GM12878 (cell line): ENCODE data around the gene GSTCD. TPM values are rescaled to one million over a fixed set of nuclear protein-coding genes. Genes with fewer than 3 reads are reported as not detected.

Experiments used
- ATAC-seq: fragments of 200-7000 bp; cut with Tn5 transposase; 3 replicates; pipeline ENCODE4 v1.9.1; 2020; ENCODE audit warnings: mild to moderate bottlenecking, moderate library complexity
- BruUV-seq: library from RNA; stranded (reverse); fragments of 400-500 nt; replicated peaks from 2 replicates; lab custom pipeline; 2021; lab: Mats Ljungman, UMichigan
- CTCF ChIA-PET: fragments of 300-600 bp; sonication (Branson Sonifier 250); formaldehyde crosslinking; extraction: SDS; loops from one replicate; lab custom pipeline; 2021; ENCODE audit warnings: inconsistent platforms; lab: Yijun Ruan, JAX
- POLR2A ChIA-PET: fragments of 350-600 bp; formaldehyde crosslinking; extraction: SDS; loops from one replicate; lab custom pipeline; 2021; ENCODE audit warnings: inconsistent platforms; lab: Charles Lee
- RAD21 ChIA-PET: fragments of 300-600 bp; sonication (Branson Sonifier 250); formaldehyde crosslinking; loops from one replicate; lab custom pipeline; 2023; ENCODE audit warnings: antibody characterized with exemption; ENCODE audit not compliant: unreplicated experiment; lab: Charles Lee
- SMC1A ChIA-PET: fragments of 300-600 bp; sonication (Branson Sonifier 250); formaldehyde crosslinking; loops from one replicate; lab custom pipeline; 2023; ENCODE audit not compliant: unreplicated experiment, uncharacterized antibody; lab: Charles Lee
- DNase-seq: peaks from one replicate; pipeline ENCODE4 v3.0.0-alpha.2; 2011; ENCODE audit warnings: low read depth, low spot score
- FAIRE-seq: peaks from 3 replicates; lab custom pipeline; 2011; peaks lifted over from hg19 to GRCh38; lab: Jason Lieb, UNC
- H2AFZ ChIP-seq: 2 replicates; pipeline ENCODE4 v1.6.0; 2011; ENCODE audit warnings: low read depth, low read length, control low read depth; ENCODE audit not compliant: control insufficient read depth
- H3K27ac ChIP-seq: 2 replicates; pipeline ENCODE4 v1.5.1; 2011; ENCODE audit warnings: control low read depth; ENCODE audit not compliant: control insufficient read depth, insufficient read depth
- H3K27me3 ChIP-seq, 2 experiments: replicated peaks in 1 of 2; 2 replicates each; pipeline versions ENCODE4 v1.6.0 to v1.6.1; 2011; ENCODE audit warnings: low read length in 1 of 2; ENCODE audit not compliant: control insufficient read depth in 2 of 2, insufficient read depth in 2 of 2
- H3K36me3 ChIP-seq, 2 experiments: 2 replicates each; pipeline ENCODE4 v1.5.1; 2011; ENCODE audit warnings: low read length in 1 of 2; ENCODE audit not compliant: control insufficient read depth in 2 of 2, insufficient read depth in 2 of 2
- H3K4me1 ChIP-seq: 2 replicates; pipeline ENCODE4 v1.6.1; 2011; ENCODE audit warnings: mild to moderate bottlenecking, low read length, moderate library complexity, mixed read lengths; ENCODE audit not compliant: control insufficient read depth, insufficient read depth
- H3K4me2 ChIP-seq: 2 replicates; pipeline ENCODE4 v1.6.0; 2011; ENCODE audit warnings: control low read depth; ENCODE audit not compliant: control insufficient read depth, insufficient read depth
- H3K4me3 ChIP-seq: fragments of 200-600 bp; sonication (generic); 2 replicates; pipeline ENCODE4 v1.5.1; 2016
- H3K79me2 ChIP-seq: 2 replicates; pipeline ENCODE4 v1.6.0; 2011; ENCODE audit warnings: low read length; ENCODE audit not compliant: control insufficient read depth, insufficient read depth
- H3K9ac ChIP-seq: 2 replicates; pipeline ENCODE4 v1.8.0; 2011; ENCODE audit warnings: low read length, control low read depth, mixed read lengths; ENCODE audit not compliant: control insufficient read depth, insufficient read depth
- H3K9me3 ChIP-seq: replicated peaks from 3 replicates; pipeline ENCODE4 v1.5.1; 2011; ENCODE audit warnings: mild to moderate bottlenecking, low read length; ENCODE audit not compliant: control insufficient read depth, insufficient read depth
- H4K20me1 ChIP-seq: 2 replicates; pipeline ENCODE4 v1.6.0; 2011; ENCODE audit not compliant: control insufficient read depth, insufficient read depth
- ASH2L ChIP-seq: fragments of 300-600, 200-600 bp; sonication (generic); IDR thresholded peaks from 2 replicates; pipeline ENCODE4 v1.6.1; 2017; ENCODE audit warnings: low read depth, mild to moderate bottlenecking, borderline replicate concordance
- BHLHE40 ChIP-seq, 2 experiments: fragments of 450-650 bp in 1 of 2; IDR thresholded peaks; 2 replicates each; pipeline ENCODE4 v1.6.1; 2011 to 2017; ENCODE audit warnings: low read depth in 2 of 2, borderline replicate concordance in 1 of 2, improper control_type of control experiment in 1 of 2, low read length in 1 of 2, mild to moderate bottlenecking in 1 of 2
- CHD2 ChIP-seq: IDR thresholded peaks from 2 replicates; pipeline ENCODE4 v1.6.1; 2011; ENCODE audit warnings: low read depth, low read length, improper control_type of control experiment, borderline replicate concordance
- CHD4 ChIP-seq: fragments of 200-600 bp; sonication (generic); IDR thresholded peaks from 2 replicates; pipeline ENCODE4 v1.6.1; 2016; ENCODE audit warnings: mild to moderate bottlenecking
- DPF2 ChIP-seq: fragments of 450-650 bp; IDR thresholded peaks from 2 replicates; pipeline ENCODE4 v1.6.1; 2017; ENCODE audit warnings: mild to moderate bottlenecking
- ETV6 ChIP-seq, 2 experiments: fragments of 450-650 bp in 1 of 2; IDR thresholded peaks in 1 of 2; conservative IDR thresholded peaks in 1 of 2; 2 replicates each; pipeline ENCODE4 v1.6.1; 2014; ENCODE audit warnings: antibody characterized with exemption in 1 of 2, borderline replicate concordance in 1 of 2, low read depth in 1 of 2, mild to moderate bottlenecking in 1 of 2, moderate library complexity in 1 of 2
- JUND ChIP-seq: IDR thresholded peaks from 2 replicates; pipeline ENCODE4 v1.6.1; 2012; ENCODE audit warnings: low read depth, mild to moderate bottlenecking, low read length, improper control_type of control experiment, moderate library complexity
- SUZ12 ChIP-seq: fragments of 200-600 bp; sonication (generic); IDR thresholded peaks from one replicate; pipeline ENCODE4 v1.6.1; 2018; ENCODE audit warnings: antibody characterized with exemption, mild to moderate bottlenecking; ENCODE audit not compliant: unreplicated experiment
- TCF7 ChIP-seq: IDR thresholded peaks from 2 replicates; pipeline ENCODE4 v1.6.1; 2014; ENCODE audit warnings: antibody characterized with exemption, borderline replicate concordance
- ZNF622 ChIP-seq: fragments of 450-650 bp; IDR thresholded peaks from 2 replicates; pipeline ENCODE4 v1.6.1; 2017; ENCODE audit warnings: mild to moderate bottlenecking, inconsistent platforms
- WGBS: methylation state at CpG from one replicate; pipeline ENCODE4 v1.1.6; 2016; ENCODE audit warnings: low lambda C conversion rate; ENCODE audit not compliant: insufficient replicate concordance, insufficient coverage; ENCODE audit errors: missing lambda C conversion rate; 5-methylcytosine and 5-hydroxymethylcytosine counted together
- in situ Hi-C: fragments of 300-500 bp; cut with MboI; formaldehyde crosslinking; loops from 9 replicates; pipeline ENCODE4 v1.14.3; 2018; ENCODE audit warnings: mixed read lengths
- intact Hi-C: fragments of 100-400 bp; cut with micrococcal nuclease; formaldehyde crosslinking; loops from one replicate; pipeline ENCODE4 v1.14.2; 2022; ENCODE audit not compliant: unreplicated experiment
- polyA plus RNA-seq, 11 experiments: library from polyadenylated mRNA; depleted of rRNA in 4 of 11; unstranded in 6 of 11; stranded (reverse) in 5 of 11; fragments of >200 nt; fragmentation: Nextera tagmentation in 4 of 11; fragmentation: Illumina TruSeq in 1 of 11; extraction: Ambion mirVana in 4 of 11; extraction: Trizol in 1 of 11; gene quantifications; 1 replicate in 1 of 11; 2 replicates in 10 of 11; pipeline versions ENCODE4 v1.2.1 to v1.2.3, GENCODE V29; 2011 to 2016; ENCODE audit warnings: inconsistent platforms in 2 of 11, missing spikeins in 2 of 11, low read depth in 1 of 11
- total RNA-seq, 4 experiments: library from RNA; depleted of rRNA in 3 of 4; stranded (reverse); fragments of >200 nt in 3 of 4; fragmentation: Illumina TruSeq in 1 of 4; extraction: Trizol in 1 of 4; gene quantifications; 2 replicates each; pipeline versions ENCODE4 v1.2.1 to v1.2.3, GENCODE V29; 2013 to 2021
- TF ChIP-seq, protein P1 (sequence below): IDR thresholded peaks from 2 replicates; pipeline ENCODE4 v1.6.1; 2012; ENCODE audit warnings: low read depth, low read length, improper control_type of control experiment
- TF ChIP-seq, protein P2 (sequence below): fragments of 450-650 bp; formaldehyde crosslinking; IDR thresholded peaks from 2 replicates; pipeline ENCODE4 v1.4.0; 2022; ENCODE audit warnings: mild to moderate bottlenecking, moderate library complexity

Gene GSTCD
- total and polyA plus RNA-seq, 10 of the 15 experiments (the other 5 are each of a cell fraction or from before 2014, with no cell fraction given): 4.3 to 28.4 (median 14.1) TPM

DNA sequence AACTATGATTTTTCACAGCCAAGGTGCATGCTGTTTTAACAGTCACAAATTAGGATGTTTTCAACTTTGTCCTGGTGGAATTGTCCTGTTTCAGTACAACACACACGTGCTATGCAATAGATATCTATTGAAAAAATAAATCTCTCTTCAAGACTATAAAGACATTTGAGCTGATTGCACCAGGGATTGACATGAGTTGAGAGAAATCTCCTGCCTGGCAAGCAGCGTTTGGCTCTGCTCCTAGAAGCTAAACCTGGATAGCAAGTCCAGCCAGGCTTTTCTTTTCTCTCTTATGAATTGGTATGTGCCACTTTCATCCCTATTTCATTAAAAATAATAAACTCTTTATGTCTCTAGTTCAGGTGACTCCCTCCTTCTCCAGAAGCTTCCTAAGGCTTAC is 170.1 kb downstream of the GSTCD start:
- TF ChIP-seq ZNF622 (no peak), ETV6 (conservative IDR thresholded peaks at IDR 0.05 in 1 of 2, IDR thresholded peaks at IDR 0.05 in 1 of 2; ENCODE audit: borderline replicate concordance in 1 of 2, low read depth in 1 of 2) (no peak)
- Histone ChIP-seq H3K27me3 (no peaks in the 10 kb centered on the region), H3K79me2 (no peaks in the 10 kb centered on the region), H3K27ac (no peak overlapping the region), H3K9ac (no peak overlapping the region), H3K4me3 (no peak overlapping the region), H3K36me3 (no peaks in the 10 kb centered on the region), H4K20me1 (no peaks in the 10 kb centered on the region), H3K9me3 (no peaks in the 10 kb centered on the region), H3K4me2 (no peak overlapping the region), H2AFZ (no peak overlapping the region), H3K4me1 (no peaks in the 10 kb centered on the region)
- RAD21 ChIA-PET: no interaction called here
- in situ Hi-C loops: no loop called here
- ATAC-seq (no peak), FAIRE-seq (no peak), DNase-seq (no peak)
- POLR2A ChIA-PET: no interaction called here
- SMC1A ChIA-PET: no interaction called here
- no TSS peak for BruUV-seq
- CTCF ChIA-PET: no interaction called here
- WGBS: 18% methylated on average over 2 of the region's 2 CpGs
- intact Hi-C loops: no loop called here

DNA sequence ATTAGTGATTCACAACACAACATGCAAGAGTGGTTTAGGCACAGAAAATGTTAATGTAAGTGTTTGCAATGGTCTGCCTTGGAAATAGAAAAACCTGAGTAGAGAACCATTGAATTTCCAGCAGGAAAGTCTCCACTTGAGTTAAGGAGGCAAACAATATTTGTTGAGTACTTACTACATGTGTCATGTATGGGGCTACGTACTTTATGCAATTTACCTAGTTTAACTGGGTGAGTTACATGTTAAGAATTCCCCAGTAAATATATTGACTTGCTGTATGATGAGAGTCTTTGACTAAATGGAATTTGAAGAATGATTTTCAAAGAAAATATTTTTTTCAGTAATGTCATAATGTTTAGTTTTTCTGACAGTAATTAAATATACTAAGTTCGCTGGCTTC is 178.9 kb downstream of the GSTCD start:
- TF ChIP-seq, protein P1, sequence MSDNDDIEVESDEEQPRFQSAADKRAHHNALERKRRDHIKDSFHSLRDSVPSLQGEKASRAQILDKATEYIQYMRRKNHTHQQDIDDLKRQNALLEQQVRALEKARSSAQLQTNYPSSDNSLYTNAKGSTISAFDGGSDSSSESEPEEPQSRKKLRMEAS: no peak
- TF ChIP-seq, protein P2, sequence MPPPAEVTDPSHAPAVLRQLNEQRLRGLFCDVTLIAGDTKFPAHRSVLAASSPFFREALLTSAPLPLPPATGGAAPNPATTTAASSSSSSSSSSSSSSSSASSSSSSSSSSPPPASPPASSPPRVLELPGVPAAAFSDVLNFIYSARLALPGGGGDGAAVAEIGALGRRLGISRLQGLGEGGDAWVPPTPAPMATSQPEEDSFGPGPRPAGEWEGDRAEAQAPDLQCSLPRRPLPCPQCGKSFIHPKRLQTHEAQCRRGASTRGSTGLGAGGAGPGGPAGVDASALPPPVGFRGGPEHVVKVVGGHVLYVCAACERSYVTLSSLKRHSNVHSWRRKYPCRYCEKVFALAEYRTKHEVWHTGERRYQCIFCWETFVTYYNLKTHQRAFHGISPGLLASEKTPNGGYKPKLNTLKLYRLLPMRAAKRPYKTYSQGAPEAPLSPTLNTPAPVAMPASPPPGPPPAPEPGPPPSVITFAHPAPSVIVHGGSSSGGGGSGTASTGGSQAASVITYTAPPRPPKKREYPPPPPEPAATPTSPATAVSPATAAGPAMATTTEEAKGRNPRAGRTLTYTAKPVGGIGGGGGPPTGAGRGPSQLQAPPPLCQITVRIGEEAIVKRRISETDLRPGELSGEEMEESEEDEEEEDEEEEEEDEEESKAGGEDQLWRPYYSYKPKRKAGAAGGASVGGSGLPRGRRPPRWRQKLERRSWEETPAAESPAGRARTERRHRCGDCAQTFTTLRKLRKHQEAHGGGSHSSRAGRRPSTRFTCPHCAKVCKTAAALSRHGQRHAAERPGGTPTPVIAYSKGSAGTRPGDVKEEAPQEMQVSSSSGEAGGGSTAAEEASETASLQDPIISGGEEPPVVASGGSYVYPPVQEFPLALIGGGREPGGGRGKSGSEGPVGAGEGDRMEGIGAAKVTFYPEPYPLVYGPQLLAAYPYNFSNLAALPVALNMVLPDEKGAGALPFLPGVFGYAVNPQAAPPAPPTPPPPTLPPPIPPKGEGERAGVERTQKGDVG (CRISPR knock-in tag): no peak
- TF ChIP-seq CHD2 (no peak), BHLHE40 (IDR thresholded peaks at IDR 0.05; ENCODE audit: borderline replicate concordance in 1 of 2, low read depth in 2 of 2, low read length in 1 of 2) (no peak), ASH2L (no peak), JUND (no peak), SUZ12 (no peak), DPF2 (no peak), CHD4 (no peak), TCF7 (no peak), ETV6 (conservative IDR thresholded peaks at IDR 0.05 in 1 of 2, IDR thresholded peaks at IDR 0.05 in 1 of 2; ENCODE audit: borderline replicate concordance in 1 of 2, low read depth in 1 of 2) (no peak)
- in situ Hi-C loops: no loop called here
- ATAC-seq: no peak
- Histone ChIP-seq H3K27me3 (no peaks in the 10 kb centered on the region; a peak in 1 of 4 replicates), H3K36me3 (no peaks in the 10 kb centered on the region), H2AFZ (no peak overlapping the region), H3K4me1 (no peaks in the 10 kb centered on the region), H3K27ac (no peak overlapping the region), H4K20me1 (no peaks in the 10 kb centered on the region), H3K9me3 (no peaks in the 10 kb centered on the region), H3K4me2 (no peak overlapping the region), H3K4me3 (no peak overlapping the region), H3K9ac (no peak overlapping the region), H3K79me2 (no peaks in the 10 kb centered on the region)
- WGBS: 0% methylated on average over 2 of the region's 2 CpGs
- CTCF ChIA-PET: no interaction called here
- RAD21 ChIA-PET: no interaction called here
- SMC1A ChIA-PET: interaction anchor here (0.9 kb wide), 1 partner anchor 10 kb away, joined by 3 read pairs; no protein-coding TSS in a partner anchor
- FAIRE-seq: no peak
- BruUV-seq: no TSS peak
- DNase-seq: no peak
- intact Hi-C loops: no loop called here
- POLR2A ChIA-PET: interaction anchor here (0.6 kb wide), 1 partner anchor 12 kb away, joined by 3 read pairs; no protein-coding TSS in a partner anchor
